PC-3 (cell line): ENCODE measurements around the gene ACP4. TPM values are rescaled to one million over a fixed set of nuclear protein-coding genes. Genes with fewer than 3 reads are reported as not detected.

Experiments
- ATAC-seq: fragments of 200-7000 bp; cut with Tn5 transposase; 2 replicates; pipeline ENCODE4 v1.9.1; 2020; ENCODE audit warnings: mild to moderate bottlenecking, moderate library complexity
- BruUV-seq: library from RNA; stranded (reverse); fragments of 400-500 nt; replicated peaks from 2 replicates; lab custom pipeline; 2021; lab: Mats Ljungman, UMichigan
- CTCF ChIA-PET: fragments of 300-600 bp; sonication (Branson Sonifier 250); formaldehyde crosslinking; loops from one replicate; lab custom pipeline; 2022; ENCODE audit warnings: antibody characterized with exemption; lab: Charles Lee
- POLR2A ChIA-PET: fragments of 300-600 bp; sonication (Branson Sonifier 250); formaldehyde crosslinking; loops from one replicate; lab custom pipeline; 2022; ENCODE audit warnings: antibody characterized with exemption; ENCODE audit not compliant: unreplicated experiment; lab: Charles Lee
- DNase-seq: peaks from one replicate; pipeline ENCODE4 v3.0.0-alpha.2; 2015
- H2AFZ ChIP-seq: fragments of 300-600 bp; sonication (generic); 2 replicates; pipeline ENCODE4 v1.6.0; 2016; ENCODE audit warnings: antibody characterized with exemption, low read length
- H3F3A ChIP-seq: fragments of 300-600 bp; sonication (generic); one replicate; pipeline ENCODE4 v1.6.0; 2017; ENCODE audit warnings: antibody characterized with exemption, low read length, control low read depth, mild to moderate bottlenecking; ENCODE audit not compliant: unreplicated experiment
- H3K27ac ChIP-seq: fragments of 300-600 bp; sonication (generic); 2 replicates; pipeline ENCODE4 v1.5.1; 2016; ENCODE audit warnings: mild to moderate bottlenecking, low read length
- H3K27me3 ChIP-seq: fragments of 300-600 bp; sonication (generic); 2 replicates; pipeline ENCODE4 v1.6.1; 2016; ENCODE audit warnings: low read length, mixed read lengths
- H3K36me3 ChIP-seq: fragments of 300-600 bp; sonication (generic); 2 replicates; pipeline ENCODE4 v1.6.1; 2016; ENCODE audit warnings: low read depth, mixed run types, low read length, mixed read lengths
- H3K4me1 ChIP-seq: fragments of 300-600 bp; sonication (generic); 2 replicates; pipeline ENCODE4 v1.5.1; 2016; ENCODE audit warnings: low read length; ENCODE audit not compliant: insufficient read depth
- H3K4me2 ChIP-seq: fragments of 300-600 bp; sonication (generic); 2 replicates; pipeline ENCODE4 v1.6.0; 2016; ENCODE audit warnings: low read length
- H3K4me3 ChIP-seq: fragments of 300-600 bp; sonication (generic); 2 replicates; pipeline ENCODE4 v1.5.1; 2016; ENCODE audit warnings: mild to moderate bottlenecking, low read length, mixed read lengths
- H3K79me2 ChIP-seq: fragments of 300-600 bp; sonication (generic); 2 replicates; pipeline ENCODE4 v1.6.1; 2017; ENCODE audit warnings: low read length, mixed read lengths
- H3K9ac ChIP-seq: fragments of 300-600 bp; sonication (generic); 2 replicates; pipeline ENCODE4 v1.6.0; 2016; ENCODE audit warnings: mild to moderate bottlenecking, low read length
- H3K9me2 ChIP-seq: fragments of 300-600 bp; sonication (generic); replicated peaks from 2 replicates; pipeline ENCODE4 v1.6.1; 2016; ENCODE audit warnings: mixed run types, low read length, mixed read lengths
- H3K9me3 ChIP-seq: fragments of 300-600 bp; sonication (generic); 2 replicates; pipeline ENCODE4 v1.6.1; 2016; ENCODE audit warnings: low read length, mixed read lengths
- H4K20me1 ChIP-seq: fragments of 300-600 bp; sonication (generic); 2 replicates; pipeline ENCODE4 v1.6.1; 2016; ENCODE audit warnings: low read length, mixed read lengths
- CTCF ChIP-seq: fragments of 300-600 bp; sonication (generic); conservative IDR thresholded peaks from 2 replicates; pipeline ENCODE4 v1.5.1; 2017; ENCODE audit warnings: antibody characterized with exemption, low read depth, mild to moderate bottlenecking, low read length
- EZH2 ChIP-seq: fragments of 300-600 bp; sonication (generic); IDR thresholded peaks from one replicate; pipeline ENCODE4 v1.6.1; 2017; ENCODE audit warnings: antibody characterized with exemption, mild to moderate bottlenecking, low read length; ENCODE audit not compliant: unreplicated experiment
- EZH2phosphoT487 ChIP-seq: fragments of 300-600 bp; sonication (generic); IDR thresholded peaks from 2 replicates; pipeline ENCODE4 v1.6.1; 2018; ENCODE audit warnings: mild to moderate bottlenecking, antibody characterized with exemption, low read length, borderline replicate concordance
- intact Hi-C: fragments of 100-400 bp; cut with micrococcal nuclease; formaldehyde crosslinking; loops from 2 replicates; pipeline ENCODE4 v1.9.0; 2023
- total RNA-seq: library from RNA; depleted of rRNA; stranded (reverse); fragments of >200 nt; gene quantifications from 2 replicates; pipeline ENCODE4 v1.2.3, GENCODE V29; 2014

The ACP4 gene
- total RNA-seq, 1 experiment from 2014 or later: not detected

- CTCF ChIA-PET: no interaction called here
- no peaks in the 10 kb centered on the region for H3K9me3 ChIP-seq
- no peak for TF ChIP-seq CTCF
- no peak for TF ChIP-seq EZH2
- TF ChIP-seq EZH2phosphoT487: no peak
- DNase-seq: no peak
- no peaks in the 10 kb centered on the region for H3K79me2 ChIP-seq
- peak overlapping the region; percentile 56 for H3K4me3 ChIP-seq
- intact Hi-C loops: no loop called here
- peaks cover 3% of the 10 kb centered on the region; the same call in 1 of the 2 replicates for H3K4me1 ChIP-seq
- H2AFZ ChIP-seq: peak overlapping the region; percentile 74
- peak overlapping the region; percentile 73 for H3K4me2 ChIP-seq
- H3K27me3 ChIP-seq: peaks cover 35% of the 10 kb centered on the region
- no peaks in the 10 kb centered on the region for H3K36me3 ChIP-seq
- H4K20me1 ChIP-seq: no peaks in the 10 kb centered on the region
- no peaks in the 10 kb centered on the region for H3F3A ChIP-seq
- H3K9ac ChIP-seq: no peak overlapping the region
- no peak overlapping the region for H3K27ac ChIP-seq
- H3K9me2 ChIP-seq: no peaks in the 10 kb centered on the region
- POLR2A ChIA-PET: no interaction called here
- peak; percentile 25; the same call in 1 of the 2 replicates for ATAC-seq
- BruUV-seq: no TSS peak
Measured at GRCh38 chr19:50835103-50835784, 45.0 kb downstream of the ACP4 start.

- H3K27me3 ChIP-seq: peaks cover 42% of the 10 kb centered on the region
- H3K9me3 ChIP-seq: no peaks in the 10 kb centered on the region
- H3K27ac ChIP-seq: no peak overlapping the region
- peak overlapping the region; percentile 74 for H2AFZ ChIP-seq
- TF ChIP-seq CTCF: 0 out of 2 replicates have a peak, but pooled peaks have one; percentile 13
- no peak for TF ChIP-seq EZH2phosphoT487
- H3K79me2 ChIP-seq: no peaks in the 10 kb centered on the region
- H3K9ac ChIP-seq: no peak overlapping the region
- BruUV-seq: no TSS peak
- ChIA-PET CTCF (no interaction called here), POLR2A (no interaction called here)
- peak; percentile 62 for DNase-seq
- intact Hi-C loops: no loop called here
- H3F3A ChIP-seq: no peaks in the 10 kb centered on the region
- H3K36me3 ChIP-seq: no peaks in the 10 kb centered on the region
- no peaks in the 10 kb centered on the region for H3K9me2 ChIP-seq
- peaks cover 3% of the 10 kb centered on the region; the same call in 1 of the 2 replicates for H3K4me1 ChIP-seq
- H4K20me1 ChIP-seq: no peaks in the 10 kb centered on the region
- peak overlapping the region; percentile 56 for H3K4me3 ChIP-seq
- peak; percentile 83 for ATAC-seq
- peak overlapping the region; percentile 73 for H3K4me2 ChIP-seq
Measured at GRCh38 chr19:50835785-50836542, 45.7 kb downstream of the ACP4 start.
